ENCODE measurements around the gene STK32B. TPM values are rescaled to one million over a fixed set of nuclear protein-coding genes. Genes with fewer than 3 reads are reported as not detected.

STK32B gene
- total and polyA plus RNA-seq, 2 experiments from 2014 or later, result 0.71 to 2.3 TPM

DNA sequence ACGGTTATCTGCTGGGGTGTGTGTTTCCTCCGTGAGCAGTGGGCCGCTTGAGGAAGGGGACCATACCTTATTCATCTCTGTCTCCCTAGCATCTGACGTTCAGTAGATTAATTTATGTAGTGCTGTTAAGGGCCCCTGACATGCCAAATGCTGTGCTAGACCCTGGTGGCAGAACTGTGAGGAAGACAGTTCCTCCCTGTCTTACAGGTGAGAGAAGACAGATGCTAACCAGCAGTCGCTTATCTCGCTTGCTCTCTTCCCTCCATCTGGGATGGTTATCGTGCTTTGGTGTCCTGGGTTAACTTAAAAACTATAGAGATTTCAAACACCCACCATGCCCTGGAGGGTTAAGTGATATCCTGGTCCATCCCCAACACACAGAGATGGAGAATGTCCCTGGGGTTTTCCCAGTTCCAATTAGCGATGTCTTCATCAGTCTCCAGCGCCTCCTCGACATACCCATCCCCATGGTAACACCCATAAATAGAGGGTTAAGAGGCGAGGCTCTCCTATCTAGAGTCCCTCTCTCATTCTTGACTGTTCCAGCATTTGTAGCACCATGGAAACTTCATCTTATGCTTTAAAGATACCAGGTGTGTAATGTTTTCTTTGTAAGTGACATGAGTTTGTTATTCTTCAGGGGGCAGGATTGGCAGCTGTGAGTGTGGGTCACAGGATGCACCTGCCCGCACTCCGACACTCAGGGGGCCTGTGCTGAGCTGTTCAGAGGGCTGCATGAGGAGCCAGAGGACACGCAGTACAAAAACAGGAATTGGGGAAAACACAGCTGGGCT is 135.2 kb downstream of the STK32B start (continued):
- TF ChIP-seq, protein P1, sequence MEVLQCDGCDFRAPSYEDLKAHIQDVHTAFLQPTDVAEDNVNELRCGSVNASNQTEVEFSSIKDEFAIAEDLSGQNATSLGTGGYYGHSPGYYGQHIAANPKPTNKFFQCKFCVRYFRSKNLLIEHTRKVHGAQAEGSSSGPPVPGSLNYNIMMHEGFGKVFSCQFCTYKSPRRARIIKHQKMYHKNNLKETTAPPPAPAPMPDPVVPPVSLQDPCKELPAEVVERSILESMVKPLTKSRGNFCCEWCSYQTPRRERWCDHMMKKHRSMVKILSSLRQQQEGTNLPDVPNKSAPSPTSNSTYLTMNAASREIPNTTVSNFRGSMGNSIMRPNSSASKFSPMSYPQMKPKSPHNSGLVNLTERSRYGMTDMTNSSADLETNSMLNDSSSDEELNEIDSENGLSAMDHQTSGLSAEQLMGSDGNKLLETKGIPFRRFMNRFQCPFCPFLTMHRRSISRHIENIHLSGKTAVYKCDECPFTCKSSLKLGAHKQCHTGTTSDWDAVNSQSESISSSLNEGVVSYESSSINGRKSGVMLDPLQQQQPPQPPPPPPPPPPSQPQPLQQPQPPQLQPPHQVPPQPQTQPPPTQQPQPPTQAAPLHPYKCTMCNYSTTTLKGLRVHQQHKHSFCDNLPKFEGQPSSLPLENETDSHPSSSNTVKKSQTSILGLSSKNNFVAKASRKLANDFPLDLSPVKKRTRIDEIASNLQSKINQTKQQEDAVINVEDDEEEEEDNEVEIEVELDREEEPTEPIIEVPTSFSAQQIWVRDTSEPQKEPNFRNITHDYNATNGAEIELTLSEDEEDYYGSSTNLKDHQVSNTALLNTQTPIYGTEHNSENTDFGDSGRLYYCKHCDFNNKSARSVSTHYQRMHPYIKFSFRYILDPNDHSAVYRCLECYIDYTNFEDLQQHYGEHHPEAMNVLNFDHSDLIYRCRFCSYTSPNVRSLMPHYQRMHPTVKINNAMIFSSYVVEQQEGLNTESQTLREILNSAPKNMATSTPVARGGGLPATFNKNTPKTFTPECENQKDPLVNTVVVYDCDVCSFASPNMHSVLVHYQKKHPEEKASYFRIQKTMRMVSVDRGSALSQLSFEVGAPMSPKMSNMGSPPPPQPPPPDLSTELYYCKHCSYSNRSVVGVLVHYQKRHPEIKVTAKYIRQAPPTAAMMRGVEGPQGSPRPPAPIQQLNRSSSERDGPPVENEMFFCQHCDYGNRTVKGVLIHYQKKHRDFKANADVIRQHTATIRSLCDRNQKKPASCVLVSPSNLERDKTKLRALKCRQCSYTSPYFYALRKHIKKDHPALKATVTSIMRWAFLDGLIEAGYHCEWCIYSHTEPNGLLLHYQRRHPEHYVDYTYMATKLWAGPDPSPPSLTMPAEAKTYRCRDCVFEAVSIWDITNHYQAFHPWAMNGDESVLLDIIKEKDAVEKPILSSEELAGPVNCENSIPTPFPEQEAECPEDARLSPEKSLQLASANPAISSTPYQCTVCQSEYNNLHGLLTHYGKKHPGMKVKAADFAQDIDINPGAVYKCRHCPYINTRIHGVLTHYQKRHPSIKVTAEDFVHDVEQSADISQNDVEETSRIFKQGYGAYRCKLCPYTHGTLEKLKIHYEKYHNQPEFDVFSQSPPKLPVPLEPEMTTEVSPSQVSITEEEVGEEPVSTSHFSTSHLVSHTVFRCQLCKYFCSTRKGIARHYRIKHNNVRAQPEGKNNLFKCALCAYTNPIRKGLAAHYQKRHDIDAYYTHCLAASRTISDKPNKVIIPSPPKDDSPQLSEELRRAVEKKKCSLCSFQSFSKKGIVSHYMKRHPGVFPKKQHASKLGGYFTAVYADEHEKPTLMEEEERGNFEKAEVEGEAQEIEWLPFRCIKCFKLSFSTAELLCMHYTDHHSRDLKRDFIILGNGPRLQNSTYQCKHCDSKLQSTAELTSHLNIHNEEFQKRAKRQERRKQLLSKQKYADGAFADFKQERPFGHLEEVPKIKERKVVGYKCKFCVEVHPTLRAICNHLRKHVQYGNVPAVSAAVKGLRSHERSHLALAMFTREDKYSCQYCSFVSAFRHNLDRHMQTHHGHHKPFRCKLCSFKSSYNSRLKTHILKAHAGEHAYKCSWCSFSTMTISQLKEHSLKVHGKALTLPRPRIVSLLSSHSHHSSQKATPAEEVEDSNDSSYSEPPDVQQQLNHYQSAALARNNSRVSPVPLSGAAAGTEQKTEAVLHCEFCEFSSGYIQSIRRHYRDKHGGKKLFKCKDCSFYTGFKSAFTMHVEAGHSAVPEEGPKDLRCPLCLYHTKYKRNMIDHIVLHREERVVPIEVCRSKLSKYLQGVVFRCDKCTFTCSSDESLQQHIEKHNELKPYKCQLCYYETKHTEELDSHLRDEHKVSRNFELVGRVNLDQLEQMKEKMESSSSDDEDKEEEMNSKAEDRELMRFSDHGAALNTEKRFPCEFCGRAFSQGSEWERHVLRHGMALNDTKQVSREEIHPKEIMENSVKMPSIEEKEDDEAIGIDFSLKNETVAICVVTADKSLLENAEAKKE (CRISPR knock-in tag; IDR thresholded peaks at IDR 0.05), result no peak

DNA sequence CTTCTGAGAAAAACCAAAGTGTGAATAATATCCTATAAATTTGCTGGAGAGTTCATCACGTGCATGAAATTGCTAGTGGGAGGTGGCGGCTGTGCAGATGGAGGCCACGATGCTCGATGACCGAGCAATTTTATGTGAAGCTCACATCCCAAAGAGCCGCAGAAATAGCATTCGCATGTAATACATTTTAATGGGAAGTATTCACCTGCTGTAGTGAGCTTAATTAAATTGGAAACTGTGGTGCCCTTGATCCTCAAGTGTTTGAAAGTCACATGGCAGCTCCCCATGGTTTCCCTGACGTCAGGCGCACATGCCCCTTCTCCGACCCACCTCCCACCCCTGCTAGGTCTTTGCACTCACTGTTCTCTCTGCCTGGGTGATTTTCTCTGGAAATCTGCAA is 136.8 kb downstream of the STK32B start:
- no peaks in the 10 kb centered on the region for H3K36me3 Mint-ChIP-seq (ENCODE audit: low read depth)
- ATAC-seq (no peak), DNase-seq (ENCODE audit: low spot score) (no peak)
- Histone ChIP-seq H3K4me3 (no peak overlapping the region), H3K9me2 (ENCODE audit: insufficient read depth) (0 out of 2 replicates have a peak, but pooled peaks cover 6% of the 10 kb centered on the region), H3K27me3 (ENCODE audit: insufficient read depth) (no peaks in the 10 kb centered on the region), H3K79me2 (replicated peaks; ENCODE audit: insufficient read depth) (no peaks in the 10 kb centered on the region), H3K36me3 (ENCODE audit: insufficient read depth) (no peaks in the 10 kb centered on the region), H3K4me1 (ENCODE audit: insufficient read depth) (no peaks in the 10 kb centered on the region), H3K4me2 (no peak overlapping the region), H3F3A (replicated peaks; ENCODE audit: low read depth) (no peaks in the 10 kb centered on the region), H2AFZ (no peak overlapping the region), H4K20me1 (replicated peaks; ENCODE audit: insufficient read depth) (no peaks in the 10 kb centered on the region), H3K27ac (ENCODE audit: low read depth) (no peak overlapping the region)
- H3K27me3 Mint-ChIP-seq (ENCODE audit: insufficient read depth, low read depth, poor library complexity), result peaks cover 13% of the 10 kb centered on the region
- H3K4me3 Mint-ChIP-seq, result no peak overlapping the region
- no peaks in the 10 kb centered on the region for H3K9me3 Mint-ChIP-seq
- no peak for TF ChIP-seq REST (IDR thresholded peaks at IDR 0.05; ENCODE audit: unreplicated experiment)
- no peak for TF ChIP-seq EZH2phosphoT487 (IDR thresholded peaks at IDR 0.05; ENCODE audit: unreplicated experiment)
- H3K27ac Mint-ChIP-seq, result no peak overlapping the region
- H3K4me1 Mint-ChIP-seq, result peaks cover 5% of the 10 kb centered on the region; the same call in 2 of the 3 replicates
